B cell (primary cell): ENCODE results near the gene UQCC3. TPM values are rescaled to one million over a fixed set of nuclear protein-coding genes. Genes with fewer than 3 reads are reported as not detected.

Source experiments
- ATAC-seq: fragments of 200-7000 bp; cut with Tn5 transposase; one replicate; pipeline ENCODE4 v1.10.0; 2021; ENCODE audit warnings: low read depth, mild to moderate bottlenecking, moderate number of reproducible peaks, moderate library complexity
- CTCF ChIA-PET: fragments of 350-600 bp; sonication (Branson Sonifier 250); formaldehyde crosslinking; loops from one replicate; lab custom pipeline; 2021; ENCODE audit warnings: antibody characterized with exemption, inconsistent platforms; lab: Charles Lee
- POLR2A ChIA-PET: fragments of 350-600 bp; sonication (Branson Sonifier 250); formaldehyde crosslinking; loops from one replicate; lab custom pipeline; 2021; ENCODE audit warnings: antibody characterized with exemption; lab: Charles Lee
- DNase-seq: peaks from one replicate; pipeline ENCODE4 v3.0.0; 2013
- H2AFZ ChIP-seq: 2 replicates; pipeline ENCODE4 v1.6.1; 2012; ENCODE audit warnings: mild to moderate bottlenecking, low read depth, low read length; ENCODE audit not compliant: insufficient read depth, poor library complexity, severe bottlenecking
- H3K27ac ChIP-seq, 2 donors: 1 replicate in 1 of 2; 2 replicates in 1 of 2; pipeline ENCODE4 v1.5.1; 2012 to 2013; ENCODE audit warnings: low read length in 2 of 2, mild to moderate bottlenecking in 2 of 2, moderate library complexity in 1 of 2
- H3K27me3 ChIP-seq, 4 experiments: fragments of 200-600 bp in 1 of 4; sonication (generic) in 1 of 4; replicated peaks in 1 of 4; 1 replicate in 2 of 4; 2 replicates in 2 of 4; pipeline versions ENCODE4 v1.6.1 to v1.7.0; 2013 to 2016; ENCODE audit warnings: low read length in 3 of 4, mild to moderate bottlenecking in 2 of 4, mixed read lengths in 1 of 4, moderate library complexity in 1 of 4; ENCODE audit not compliant: insufficient read depth in 4 of 4, control insufficient read depth in 3 of 4; ENCODE audit errors: control extremely low read depth in 1 of 4
- H3K36me3 ChIP-seq, 2 experiments: replicated peaks in 1 of 2; 1 replicate in 1 of 2; 2 replicates in 1 of 2; pipeline versions ENCODE4 v1.6.1 to v1.7.1; 2013; ENCODE audit warnings: low read length in 1 of 2; ENCODE audit not compliant: insufficient read depth in 2 of 2, control insufficient read depth in 1 of 2; ENCODE audit errors: control extremely low read depth in 1 of 2, extremely low read depth in 1 of 2
- H3K4me1 ChIP-seq, 2 donors: fragments of 200-600 bp in 1 of 2; sonication (generic) in 1 of 2; 1 replicate in 1 of 2; 2 replicates in 1 of 2; pipeline versions ENCODE4 v1.5.1 to v1.6.1; 2013 to 2017; ENCODE audit warnings: low read length in 2 of 2; ENCODE audit not compliant: control insufficient read depth in 2 of 2, insufficient read depth in 2 of 2
- H3K4me2 ChIP-seq: replicated peaks from 2 replicates; pipeline ENCODE3; 2012; ENCODE audit warnings: mild to moderate bottlenecking, low read depth, low read length; ENCODE audit not compliant: poor library complexity, severe bottlenecking
- H3K4me3 ChIP-seq, 5 experiments: fragments of 200-600 bp in 1 of 5; sonication (generic) in 1 of 5; 1 replicate in 3 of 5; 2 replicates in 2 of 5; pipeline versions ENCODE4 v1.5.1 to v1.7.0; 2011 to 2016; ENCODE audit warnings: low read length in 4 of 5, mild to moderate bottlenecking in 4 of 5, low read depth in 2 of 5, control low read depth in 1 of 5, moderate library complexity in 1 of 5; ENCODE audit not compliant: insufficient read depth in 1 of 5; ENCODE audit errors: control extremely low read depth in 1 of 5, extremely low read depth in 1 of 5
- H3K79me2 ChIP-seq: fragments of 200-600 bp; sonication (generic); one replicate; pipeline ENCODE4 v1.6.0; 2016; ENCODE audit warnings: low read length; ENCODE audit not compliant: control insufficient read depth, insufficient read depth
- H3K9ac ChIP-seq: fragments of 200-600 bp; sonication (generic); 2 replicates; pipeline ENCODE4 v1.6.1; 2017; ENCODE audit warnings: mild to moderate bottlenecking, low read length, moderate library complexity
- H3K9me3 ChIP-seq, 3 donors: one replicate each; pipeline versions ENCODE4 v1.6.1 to v1.7.1; 2013; ENCODE audit warnings: low read length in 2 of 3; ENCODE audit not compliant: control insufficient read depth in 2 of 3, insufficient read depth in 1 of 3; ENCODE audit errors: control extremely low read depth in 1 of 3
- H4K20me1 ChIP-seq: 2 replicates; pipeline ENCODE4 v1.6.0; 2012; ENCODE audit warnings: mild to moderate bottlenecking, low read length; ENCODE audit not compliant: insufficient read depth, control insufficient read depth, poor library complexity, severe bottlenecking
- H3K27ac Mint-ChIP-seq: one replicate; pipeline ENCODE4 v1.8.0; 2021; ENCODE audit warnings: mixed read lengths
- H3K27me3 Mint-ChIP-seq: one replicate; pipeline ENCODE4 v1.8.0; 2021; ENCODE audit warnings: mixed read lengths
- H3K4me1 Mint-ChIP-seq: one replicate; pipeline ENCODE4 v1.8.0; 2021; ENCODE audit warnings: mixed read lengths
- H3K4me3 Mint-ChIP-seq: one replicate; pipeline ENCODE4 v1.8.0; 2021; ENCODE audit warnings: mixed read lengths
- H3K9me3 Mint-ChIP-seq: one replicate; pipeline ENCODE4 v1.8.0; 2022; ENCODE audit warnings: mixed read lengths; ENCODE audit not compliant: insufficient read depth
- CTCF ChIP-seq: fragments of 200-600 bp; IDR thresholded peaks from one replicate; pipeline ENCODE4 v1.8.0; 2022; ENCODE audit warnings: antibody characterized with exemption, mild to moderate bottlenecking
- EZH2 ChIP-seq: IDR thresholded peaks from 2 replicates; pipeline ENCODE4 v1.6.1; 2012; ENCODE audit warnings: borderline replicate concordance, low read depth, mild to moderate bottlenecking, moderate library complexity, low read length; ENCODE audit not compliant: insufficient read depth, poor library complexity, severe bottlenecking
- WGBS: methylation state at CpG from one replicate; pipeline ENCODE4 v1.1.5; 2013; ENCODE audit warnings: missing lambda C conversion rate; ENCODE audit not compliant: insufficient coverage; 5-methylcytosine and 5-hydroxymethylcytosine counted together
- intact Hi-C: fragments of 100-400 bp; cut with micrococcal nuclease; formaldehyde crosslinking; loops from one replicate; pipeline ENCODE4 v1.10.0; 2022
- polyA plus RNA-seq: library from polyadenylated mRNA; depleted of rRNA; stranded (reverse); fragments of >200 nt; gene quantifications from 2 replicates; pipeline ENCODE4 v1.2.3, GENCODE V29; 2012
- total RNA-seq, 2 donors: library from RNA; stranded (reverse); fragments of 120-200 nt in 1 of 2; gene quantifications; 1 replicate in 1 of 2; 2 replicates in 1 of 2; pipeline versions ENCODE4 v1.2.3 to v1.2.4, GENCODE V29; 2013 to 2022

Gene UQCC3
- total and polyA plus RNA-seq, 2 donors (not counting 1 experiment from before 2014, with no cell fraction given), result 5.6 to 6.5 TPM

GRCh38 chr11:62715150-62716130 is 44.0 kb downstream of the UQCC3 start:
- Histone ChIP-seq H2AFZ (no peak overlapping the region), H3K4me1 (peaks cover 0 to 8% of the 10 kb centered on the region in 2 donors), H3K9ac (no peak overlapping the region), H4K20me1 (peaks cover 12% of the 10 kb centered on the region), H3K36me3 (peaks cover 2 to 88% of the 10 kb centered on the region in 2 experiments), H3K9me3 (no peaks in the 10 kb centered on the region), H3K27ac (no peak overlapping the region), H3K4me3 (no peak overlapping the region), H3K4me2 (no peak overlapping the region), H3K27me3 (no peaks in the 10 kb centered on the region), H3K79me2 (peaks cover 51% of the 10 kb centered on the region)
- TF ChIP-seq EZH2 (no peak), CTCF (no peak)
- H3K27me3 Mint-ChIP-seq, result no peaks in the 10 kb centered on the region
- CTCF ChIA-PET, result interaction anchor here (1.5 kb wide), 1 partner anchor 11 kb away, joined by 3 read pairs; no protein-coding TSS in a partner anchor
- intact Hi-C loops, result no loop called here
- H3K4me3 Mint-ChIP-seq, result no peak overlapping the region
- peaks cover 17% of the 10 kb centered on the region for H3K4me1 Mint-ChIP-seq
- no peaks in the 10 kb centered on the region for H3K9me3 Mint-ChIP-seq
- H3K27ac Mint-ChIP-seq, result peak overlapping the region; percentile 55
- no peak for DNase-seq
- no peak for ATAC-seq
- 98% methylated on average over 14 of the region's 24 CpGs for WGBS
- POLR2A ChIA-PET, result interaction anchor here (0.6 kb wide), 1 partner anchor 36 kb away, joined by 3 read pairs; no protein-coding TSS in a partner anchor

- Mint-ChIP-seq H3K27ac (no peak overlapping the region), H3K4me3 (no peak overlapping the region), H3K9me3 (no peaks in the 10 kb centered on the region), H3K4me1 (peaks cover 20% of the 10 kb centered on the region), H3K27me3 (no peaks in the 10 kb centered on the region)
- no peak overlapping the region for H3K27ac ChIP-seq
- H2AFZ ChIP-seq, result no peak overlapping the region
- DNase-seq, result no peak
- no peak overlapping the region for H3K4me2 ChIP-seq
- no peaks in the 10 kb centered on the region for H3K27me3 ChIP-seq
- ChIA-PET CTCF (no interaction called here), POLR2A (no interaction called here)
- no peak for ATAC-seq
- no peak overlapping the region for H3K4me3 ChIP-seq
- H3K4me1 ChIP-seq, result peaks cover 0 to 5% of the 10 kb centered on the region in 2 donors
- no CpG with 5 or more reads among the region's 5 CpGs for WGBS
- no peak overlapping the region for H3K9ac ChIP-seq
- TF ChIP-seq EZH2 (no peak), CTCF (no peak)
- H3K79me2 ChIP-seq, result peaks cover 56% of the 10 kb centered on the region
- intact Hi-C loops, result no loop called here
- H3K36me3 ChIP-seq, result peaks cover 6 to 91% of the 10 kb centered on the region in 2 experiments
- peaks cover 12% of the 10 kb centered on the region for H4K20me1 ChIP-seq
- H3K9me3 ChIP-seq, result no peaks in the 10 kb centered on the region
Observed at GRCh38 chr11:62716206-62716605, 44.7 kb downstream of the UQCC3 start.
